NCI-H2196 treated with DMSO at 0.1 percent for 48 hours (cell line): ENCODE data around the gene GAB2.
"Not testable (repeated sequence)": the region's sequence is repeated elsewhere in the genome, so short reads cannot be mapped to it uniquely, and the experiment has no call there.

Experiments used
- DNase-seq: peaks from one replicate; lab custom pipeline; 2025; ENCODE audit not compliant: unreplicated experiment; lab: John Stamatoyannopoulos, UW

Gene GAB2

GRCh38 chr11:78255919-78256318, 161.7 kb downstream of the GAB2 start:
- DNase-seq, result no peak

- no peak for DNase-seq
Measured at GRCh38 chr11:78254268-78254667, 163.4 kb downstream of the GAB2 start.

GRCh38 chr11:78253797-78254196, 163.8 kb downstream of the GAB2 start:
- DNase-seq, result no peak

- DNase-seq, result no peak
Measured at GRCh38 chr11:78251083-78251775, 166.4 kb downstream of the GAB2 start.

- DNase-seq, result no peak
Measured at GRCh38 chr11:78250099-78250498, 167.5 kb downstream of the GAB2 start.

- no peak for DNase-seq
Measured at GRCh38 chr11:78248903-78249302, 168.7 kb downstream of the GAB2 start.

- no peak for DNase-seq
Measured at GRCh38 chr11:78248191-78248590, 169.4 kb downstream of the GAB2 start.

GRCh38 chr11:78244546-78245255, 172.9 kb downstream of the GAB2 start:
- no peak for DNase-seq

GRCh38 chr11:78244080-78244479, 173.5 kb downstream of the GAB2 start:
- no peak for DNase-seq

- DNase-seq, result no peak
Measured at GRCh38 chr11:78241475-78241874, 176.1 kb downstream of the GAB2 start.

- no peak for DNase-seq
Measured at GRCh38 chr11:78239781-78240180, 177.8 kb downstream of the GAB2 start.

- DNase-seq, result no peak
Measured at GRCh38 chr11:78237293-78238046, 180.2 kb downstream of the GAB2 start.

- no peak for DNase-seq
Measured at GRCh38 chr11:78234006-78234405, 183.6 kb downstream of the GAB2 start.

- DNase-seq, result not testable (repeated sequence)
Measured at GRCh38 chr11:78233046-78233445, 184.6 kb downstream of the GAB2 start.

- DNase-seq, result no peak
Measured at GRCh38 chr11:78231962-78232501, 185.6 kb downstream of the GAB2 start.

GRCh38 chr11:78230161-78230877, 187.3 kb downstream of the GAB2 start:
- DNase-seq, result no peak

- no peak for DNase-seq
Measured at GRCh38 chr11:78229106-78229505, 188.5 kb downstream of the GAB2 start.

GRCh38 chr11:78228467-78228866, 189.2 kb downstream of the GAB2 start:
- DNase-seq, result peak; percentile 40

- no peak for DNase-seq
Measured at GRCh38 chr11:78227921-78228320, 189.7 kb downstream of the GAB2 start.

- no peak for DNase-seq
Measured at GRCh38 chr11:78226684-78227680, 190.6 kb downstream of the GAB2 start.
